Measurements from ENCODE around the gene SRSF1.

The SRSF1 gene

GRCh38 chr17:58019039-58019438 lies 12.0 kb upstream of the SRSF1 start:
- ATAC-seq (ENCODE audit: low read depth) (no peak), DNase-seq (ENCODE audit: low spot score) (no peak)
- no peak for TF ChIP-seq CTCF (IDR thresholded peaks at IDR 0.05; ENCODE audit: poor library complexity, severe bottlenecking)
- H3K27me3 ChIP-seq (ENCODE audit: insufficient read depth, poor library complexity, severe bottlenecking): no peaks in the 10 kb centered on the region
- H3K36me3 ChIP-seq (ENCODE audit: low read depth): no peaks in the 10 kb centered on the region
- H3K4me3 ChIP-seq (ENCODE audit: severe bottlenecking): no peak overlapping the region
- no peaks in the 10 kb centered on the region for H3K9me3 ChIP-seq (ENCODE audit: severe bottlenecking)
- H3K27ac ChIP-seq (ENCODE audit: poor library complexity, severe bottlenecking): no peak overlapping the region
- peaks cover 18% of the 10 kb centered on the region for H3K4me1 ChIP-seq (ENCODE audit: insufficient read depth, poor library complexity, severe bottlenecking)

DNA sequence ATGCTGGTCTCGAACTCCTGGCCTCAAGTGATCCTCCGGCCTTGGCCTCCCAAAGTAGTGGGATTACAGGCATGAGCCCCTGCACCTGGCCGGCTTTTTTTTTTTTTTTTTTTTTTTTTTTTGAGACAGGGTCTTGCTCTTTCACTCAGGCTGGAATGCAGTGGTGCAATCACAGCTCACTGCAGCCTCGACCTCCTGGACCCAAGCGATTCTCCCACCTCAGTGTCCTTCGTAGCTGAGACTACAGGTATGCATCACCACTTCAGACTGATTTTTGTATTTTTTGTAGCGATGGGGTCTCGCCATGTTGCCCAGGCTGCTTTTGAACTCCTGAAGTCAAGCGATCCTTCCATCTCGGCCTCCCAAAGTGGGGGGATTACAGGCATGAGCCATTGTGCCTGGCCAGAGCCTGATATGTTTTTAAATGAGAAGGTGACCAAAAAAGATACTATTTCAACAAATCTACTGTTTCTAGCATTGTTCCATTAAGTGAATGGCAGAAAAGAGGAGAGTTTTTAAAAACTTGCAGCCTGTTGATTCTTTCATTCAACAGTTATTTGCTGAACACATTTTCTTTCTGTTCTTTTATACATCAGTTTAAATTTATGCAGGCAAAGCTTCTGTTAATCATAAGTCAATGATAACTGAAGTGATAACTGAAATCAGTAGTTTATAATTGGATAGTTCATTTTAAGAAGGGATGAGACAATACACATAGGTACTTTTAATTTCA lies 3.2 kb upstream of the SRSF1 start:
- TF ChIP-seq CTCF (IDR thresholded peaks at IDR 0.05; ENCODE audit: poor library complexity, severe bottlenecking): no peak
- DNase-seq (ENCODE audit: low spot score) (no peak), ATAC-seq (ENCODE audit: low read depth) (no peak)
- no peaks in the 10 kb centered on the region for H3K9me3 ChIP-seq (ENCODE audit: severe bottlenecking)
- no peak overlapping the region for H3K4me3 ChIP-seq (ENCODE audit: severe bottlenecking)
- peaks cover 15% of the 10 kb centered on the region for H3K36me3 ChIP-seq (ENCODE audit: low read depth)
- no peaks in the 10 kb centered on the region for H3K27me3 ChIP-seq (ENCODE audit: insufficient read depth, poor library complexity, severe bottlenecking)
- H3K4me1 ChIP-seq (ENCODE audit: insufficient read depth, poor library complexity, severe bottlenecking): peaks cover 7% of the 10 kb centered on the region
- H3K27ac ChIP-seq (ENCODE audit: poor library complexity, severe bottlenecking): no peak overlapping the region

GRCh38 chr17:58007781-58008706 lies 998 bp upstream of the SRSF1 start:
- H3K27me3 ChIP-seq (ENCODE audit: insufficient read depth, poor library complexity, severe bottlenecking): no peaks in the 10 kb centered on the region
- no peak for TF ChIP-seq CTCF (IDR thresholded peaks at IDR 0.05; ENCODE audit: poor library complexity, severe bottlenecking)
- ATAC-seq (ENCODE audit: low read depth) (peak; percentile 37), DNase-seq (ENCODE audit: low spot score) (no peak)
- H3K4me3 ChIP-seq (ENCODE audit: severe bottlenecking): peak overlapping the region; percentile 81
- no peaks in the 10 kb centered on the region for H3K9me3 ChIP-seq (ENCODE audit: severe bottlenecking)
- H3K4me1 ChIP-seq (ENCODE audit: insufficient read depth, poor library complexity, severe bottlenecking): peaks cover 29% of the 10 kb centered on the region
- peak overlapping the region; percentile 82 for H3K27ac ChIP-seq (ENCODE audit: poor library complexity, severe bottlenecking)
- peaks cover 37% of the 10 kb centered on the region for H3K36me3 ChIP-seq (ENCODE audit: low read depth)

GRCh38 chr17:58006560-58006923 lies 504 bp downstream of the SRSF1 start:
- peak overlapping the region; percentile 82 for H3K27ac ChIP-seq (ENCODE audit: poor library complexity, severe bottlenecking)
- peaks cover 52% of the 10 kb centered on the region for H3K36me3 ChIP-seq (ENCODE audit: low read depth)
- peaks cover 30% of the 10 kb centered on the region for H3K4me1 ChIP-seq (ENCODE audit: insufficient read depth, poor library complexity, severe bottlenecking)
- no peaks in the 10 kb centered on the region for H3K9me3 ChIP-seq (ENCODE audit: severe bottlenecking)
- DNase-seq (ENCODE audit: low spot score) (peak; percentile 75), ATAC-seq (ENCODE audit: low read depth) (peak; percentile 26)
- no peaks in the 10 kb centered on the region for H3K27me3 ChIP-seq (ENCODE audit: insufficient read depth, poor library complexity, severe bottlenecking)
- TF ChIP-seq CTCF (IDR thresholded peaks at IDR 0.05; ENCODE audit: poor library complexity, severe bottlenecking): no peak
- H3K4me3 ChIP-seq (ENCODE audit: severe bottlenecking): peak overlapping the region; percentile 81

Data from RWPE2 (cell line).